Aorta (tissue), 5 donors: Measurements from ENCODE around the gene AQR. TPM values are rescaled to one million over a fixed set of nuclear protein-coding genes. Genes with fewer than 3 reads are reported as not detected.
A peak's percentile ranks its signal among the peaks of the same experiment; 100 is the strongest.

ENCODE experiments used
- ATAC-seq: fragments of 200-7000 bp; cut with Tn5 transposase; one replicate; pipeline ENCODE4 v1.9.1; 2022; ENCODE audit warnings: moderate library complexity; ENCODE audit not compliant: low FRiP score
- DNase-seq, 2 donors: peaks; one replicate each; pipeline ENCODE4 v3.0.0-alpha.2; 2020
- H3K27ac ChIP-seq, 2 donors: one replicate each; pipeline ENCODE4 v1.5.1; 2013; ENCODE audit warnings: low read length in 2 of 2, mild to moderate bottlenecking in 2 of 2, moderate library complexity in 2 of 2, control low read depth in 1 of 2, inconsistent platforms in 1 of 2, low read depth in 1 of 2
- H3K27me3 ChIP-seq, 2 donors: one replicate each; pipeline ENCODE4 v1.6.1; 2013; ENCODE audit warnings: control low read depth in 1 of 2, low read length in 1 of 2, mild to moderate bottlenecking in 1 of 2, moderate library complexity in 1 of 2; ENCODE audit not compliant: insufficient read depth in 2 of 2, control insufficient read depth in 1 of 2
- H3K36me3 ChIP-seq, 2 donors: one replicate each; pipeline ENCODE4 v1.6.1; 2013; ENCODE audit warnings: control low read depth in 1 of 2, low read length in 1 of 2, mild to moderate bottlenecking in 1 of 2; ENCODE audit not compliant: insufficient read depth in 2 of 2, control insufficient read depth in 1 of 2
- H3K4me1 ChIP-seq, 2 donors: one replicate each; pipeline ENCODE4 v1.6.1; 2013; ENCODE audit warnings: low read length in 2 of 2, control low read depth in 1 of 2, mild to moderate bottlenecking in 1 of 2, moderate library complexity in 1 of 2; ENCODE audit not compliant: insufficient read depth in 2 of 2, control insufficient read depth in 1 of 2
- H3K4me3 ChIP-seq, 2 donors: one replicate each; pipeline ENCODE4 v1.5.1; 2013; ENCODE audit warnings: low read length in 2 of 2, control low read depth in 1 of 2, mild to moderate bottlenecking in 1 of 2
- H3K9me3 ChIP-seq: one replicate; pipeline ENCODE4 v1.6.1; 2013; ENCODE audit warnings: mild to moderate bottlenecking, low read length; ENCODE audit not compliant: control insufficient read depth
- WGBS, 2 donors: extraction: QIAGEN DNeasy Blood & Tissue Kit; methylation state at CpG; one replicate each; pipeline ENCODE4 v1.1.7; 2013; 5-methylcytosine and 5-hydroxymethylcytosine counted together
- intact Hi-C, 2 donors: fragments of 100-400 bp; cut with DNase I; formaldehyde crosslinking; loops; one replicate each; pipeline versions ENCODE4 v1.14.2 to v1.15.0; 2022
- long read RNA-seq, 2 donors: library from polyadenylated mRNA; unstranded; transcript quantifications; one replicate each; pipeline ENCODE4 v2.0.0, GENCODE V29; 2020 to 2021
- polyA plus RNA-seq, 2 donors: library from polyadenylated mRNA; stranded (reverse); fragments of 200-250 nt; gene quantifications; one replicate each; pipeline ENCODE4 v1.2.3, GENCODE V29; 2013
- total RNA-seq, 2 donors: library from RNA; stranded (reverse); fragmentation: NEBNext Ultra II Directional; extraction: Animal tissue kit (Norgen Biotek cat#: 25700); gene quantifications; one replicate each; pipeline ENCODE4 v1.2.1, GENCODE V29; 2021
- donor health status: healthy with polysubstance abuse.
- donor health status: Bipolar disorder and iron deficiency.
- donor health status: DM: no; HTN: no; CAD: no.
- donor health status: DM: no; HTN: no; CAD: no.
- donor health status: DM: yes; HTN: yes; CAD: no.

The AQR gene
- total RNA-seq: 10 to 100 TPM; 27.2 to 28.9 TPM
- 10 to 100 TPM in 1 of 2 donors, 1 to 10 TPM in 1; 3.8 to 12.5 TPM for polyA plus RNA-seq
- long read RNA-seq, donor 1, partial matches to known transcripts: 8 of 14 reads
- long read RNA-seq, donor 1, other reads (novel, unspliced or antisense): 5 of 14 reads
- long read RNA-seq, donor 2, full-length matches to known transcripts: 3 of 16 reads
- long read RNA-seq, donor 2, partial matches to known transcripts: 7 of 16 reads
- long read RNA-seq, donor 2, other reads (novel, unspliced or antisense): 6 of 16 reads

GRCh38 chr15:34969340-34970097, at the start of gene AQR:
Gene AQR, minus strand, starts transcription at chr15:34969742. Its CDS starts 129 bp downstream, at chr15:34969613.
- DNase-seq: peak; percentile 97
- intact Hi-C loops: no loop called here
- no peaks in the 10 kb centered on the region for H3K36me3 ChIP-seq
- peak; percentile 100 for ATAC-seq
- 0 to 1% methylated on average over 44 of the region's 44 CpGs for WGBS, 2 donors
- H3K4me1 ChIP-seq: no peaks in the 10 kb centered on the region
- peak within 1 kb of the TSS; percentile 75 to 85 for H3K4me3 ChIP-seq
- no peaks in the 10 kb centered on the region for H3K9me3 ChIP-seq
- no peaks in the 10 kb centered on the region for H3K27me3 ChIP-seq
- peak within 1 kb of the TSS in 1 of 2 donors; percentile 61 for H3K27ac ChIP-seq

- no peaks in the 10 kb centered on the region for H3K27me3 ChIP-seq
- DNase-seq (no peak), ATAC-seq (no peak)
- intact Hi-C loops: no loop called here
- no peaks in the 10 kb centered on the region for H3K9me3 ChIP-seq
- H3K27ac ChIP-seq: no peak overlapping the region
- no peak overlapping the region for H3K4me3 ChIP-seq
- H3K4me1 ChIP-seq: no peaks in the 10 kb centered on the region
- H3K36me3 ChIP-seq: no peaks in the 10 kb centered on the region
These were observed 44.7 kb upstream of the AQR start for GRCh38 chr15:35014241-35014640.

- no peaks in the 10 kb centered on the region for H3K9me3 ChIP-seq
- no peak for DNase-seq
- H3K4me1 ChIP-seq: no peaks in the 10 kb centered on the region
- WGBS, 2 donors: 68 to 69% methylated on average over 4 of the region's 4 CpGs
- no peak overlapping the region for H3K27ac ChIP-seq
- intact Hi-C loops: no loop called here
- H3K4me3 ChIP-seq: no peak overlapping the region
- ATAC-seq: no peak
- H3K36me3 ChIP-seq: no peaks in the 10 kb centered on the region
- no peaks in the 10 kb centered on the region for H3K27me3 ChIP-seq
These were observed 43.8 kb upstream of the AQR start for GRCh38 chr15:35013370-35013769.

- ATAC-seq (no peak), DNase-seq (no peak)
- no peak overlapping the region for H3K4me3 ChIP-seq
- no peak overlapping the region for H3K27ac ChIP-seq
- no peaks in the 10 kb centered on the region for H3K36me3 ChIP-seq
- no peaks in the 10 kb centered on the region for H3K27me3 ChIP-seq
- H3K4me1 ChIP-seq: peaks cover 0 to 1% of the 10 kb centered on the region in 2 donors
- no peaks in the 10 kb centered on the region for H3K9me3 ChIP-seq
- WGBS, 2 donors: 82 to 89% methylated on average over 2 of the region's 2 CpGs
- intact Hi-C loops: no loop called here
These were observed 37.9 kb upstream of the AQR start for GRCh38 chr15:35007397-35007796.

GRCh38 chr15:35005933-35006332, 36.4 kb upstream of the AQR start:
- no peak for ATAC-seq
- Histone ChIP-seq H3K4me1 (peaks cover 0 to 1% of the 10 kb centered on the region in 2 donors), H3K4me3 (no peak overlapping the region), H3K9me3 (no peaks in the 10 kb centered on the region), H3K36me3 (no peaks in the 10 kb centered on the region), H3K27me3 (no peaks in the 10 kb centered on the region), H3K27ac (no peak overlapping the region)
- intact Hi-C loops: no loop called here
- WGBS, 2 donors: 86 to 91% methylated on average over 6 of the region's 6 CpGs
- no peak for DNase-seq

- Histone ChIP-seq H3K27me3 (no peaks in the 10 kb centered on the region), H3K27ac (no peak overlapping the region), H3K4me3 (no peak overlapping the region), H3K9me3 (no peaks in the 10 kb centered on the region), H3K36me3 (no peaks in the 10 kb centered on the region), H3K4me1 (peaks cover 0 to 1% of the 10 kb centered on the region in 2 donors)
- intact Hi-C loops: no loop called here
- ATAC-seq: no peak
- no peak for DNase-seq
- WGBS, 2 donors: 43 to 56% methylated on average over 3 of the region's 3 CpGs
These were observed 34.4 kb upstream of the AQR start for GRCh38 chr15:35003928-35004327.

GRCh38 chr15:35000511-35000910, 31.0 kb upstream of the AQR start:
- H3K36me3 ChIP-seq: no peaks in the 10 kb centered on the region
- ATAC-seq (no peak), DNase-seq (no peak)
- H3K4me1 ChIP-seq: no peaks in the 10 kb centered on the region
- no peak overlapping the region for H3K27ac ChIP-seq
- no peaks in the 10 kb centered on the region for H3K27me3 ChIP-seq
- 17 to 20% methylated on average over 1 of the region's 1 CpG for WGBS, 2 donors
- no peak overlapping the region for H3K4me3 ChIP-seq
- H3K9me3 ChIP-seq: no peaks in the 10 kb centered on the region
- intact Hi-C loops: no loop called here

GRCh38 chr15:34999906-35000305, 30.4 kb upstream of the AQR start:
- H3K27ac ChIP-seq: no peak overlapping the region
- no peaks in the 10 kb centered on the region for H3K9me3 ChIP-seq
- ATAC-seq: no peak
- intact Hi-C loops: no loop called here
- WGBS, 2 donors: 82 to 92% methylated on average over 7 of the region's 7 CpGs
- no peak overlapping the region for H3K4me3 ChIP-seq
- H3K27me3 ChIP-seq: no peaks in the 10 kb centered on the region
- DNase-seq: no peak
- H3K4me1 ChIP-seq: no peaks in the 10 kb centered on the region
- no peaks in the 10 kb centered on the region for H3K36me3 ChIP-seq

- H3K4me3 ChIP-seq: no peak overlapping the region
- ATAC-seq: no peak
These were observed 25.4 kb upstream of the AQR start for GRCh38 chr15:34994925-34995324.

More at GRCh38 chr15:34994925-34995324, 25.4 kb upstream of the AQR start:
- no peaks in the 10 kb centered on the region for H3K9me3 ChIP-seq
- no peaks in the 10 kb centered on the region for H3K4me1 ChIP-seq
- intact Hi-C loops: no loop called here
- no peaks in the 10 kb centered on the region for H3K36me3 ChIP-seq
- H3K27me3 ChIP-seq: no peaks in the 10 kb centered on the region
- H3K27ac ChIP-seq: no peak overlapping the region
- WGBS, 2 donors: 76 to 82% methylated on average over 1 of the region's 1 CpG
- no peak for DNase-seq
